HG02938 (cell line): ENCODE results near the gene OR2T4.

Experiments
- ATAC-seq: cut with Tn5 transposase; IDR thresholded peaks from one replicate; pipeline ENCODE4 v1.9.1; 2021; ENCODE audit warnings: mild to moderate bottlenecking, moderate library complexity; ENCODE audit not compliant: unreplicated experiment

OR2T4 gene, protein sequence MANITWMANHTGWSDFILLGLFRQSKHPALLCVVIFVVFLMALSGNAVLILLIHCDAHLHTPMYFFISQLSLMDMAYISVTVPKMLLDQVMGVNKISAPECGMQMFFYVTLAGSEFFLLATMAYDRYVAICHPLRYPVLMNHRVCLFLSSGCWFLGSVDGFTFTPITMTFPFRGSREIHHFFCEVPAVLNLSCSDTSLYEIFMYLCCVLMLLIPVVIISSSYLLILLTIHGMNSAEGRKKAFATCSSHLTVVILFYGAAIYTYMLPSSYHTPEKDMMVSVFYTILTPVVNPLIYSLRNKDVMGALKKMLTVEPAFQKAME

DNA sequence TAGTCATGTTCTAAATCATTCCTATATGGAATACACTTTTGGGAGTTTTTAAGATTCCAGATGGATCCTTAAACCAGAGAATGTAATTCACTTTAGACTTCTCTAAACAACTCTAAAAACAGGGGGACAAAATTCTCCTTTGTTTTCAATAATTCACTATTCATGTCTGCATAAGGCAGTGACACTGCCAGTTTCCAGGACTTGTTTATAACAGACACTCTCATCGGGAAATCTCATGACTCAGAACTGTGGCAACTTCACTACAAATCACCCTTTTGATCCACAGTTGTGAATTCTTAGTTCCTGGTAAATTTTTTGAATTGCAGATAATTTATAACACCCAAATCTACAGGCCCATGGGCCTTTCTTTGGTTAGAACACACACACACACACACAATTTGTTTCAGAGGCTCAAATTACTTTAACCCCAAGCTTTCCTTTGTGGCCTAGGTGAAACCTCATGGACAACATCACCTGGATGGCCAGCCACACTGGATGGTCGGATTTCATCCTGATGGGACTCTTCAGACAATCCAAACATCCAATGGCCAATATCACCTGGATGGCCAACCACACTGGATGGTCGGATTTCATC, at the start of gene OR2T4:
OR2T4 (plus strand) TSS at position 545 of the 595 bp plus-strand sequence; CDS start at position 545, 0 bp downstream.
- ATAC-seq, result no peak

DNA sequence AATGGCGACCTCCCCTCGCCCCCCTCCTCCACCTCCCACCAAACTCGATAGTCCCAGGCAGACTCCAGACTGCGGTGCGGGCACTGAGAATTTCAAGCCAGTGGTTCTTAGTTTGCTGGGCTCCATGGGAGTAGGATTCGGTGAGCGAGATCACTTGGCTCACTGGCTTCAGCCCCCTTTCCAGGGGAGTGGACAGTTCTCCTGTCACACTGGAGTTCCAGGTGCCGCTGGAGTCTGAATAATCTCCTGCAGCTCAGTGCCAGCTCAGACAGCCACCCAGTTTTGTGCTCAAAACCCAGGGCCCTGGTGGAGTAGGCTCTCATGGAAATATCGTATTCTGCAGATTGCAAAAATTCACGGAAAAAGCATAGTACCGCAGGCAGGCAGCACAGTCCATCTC, 44.7 kb upstream of the OR2T4 start:
- no peak for ATAC-seq

DNA sequence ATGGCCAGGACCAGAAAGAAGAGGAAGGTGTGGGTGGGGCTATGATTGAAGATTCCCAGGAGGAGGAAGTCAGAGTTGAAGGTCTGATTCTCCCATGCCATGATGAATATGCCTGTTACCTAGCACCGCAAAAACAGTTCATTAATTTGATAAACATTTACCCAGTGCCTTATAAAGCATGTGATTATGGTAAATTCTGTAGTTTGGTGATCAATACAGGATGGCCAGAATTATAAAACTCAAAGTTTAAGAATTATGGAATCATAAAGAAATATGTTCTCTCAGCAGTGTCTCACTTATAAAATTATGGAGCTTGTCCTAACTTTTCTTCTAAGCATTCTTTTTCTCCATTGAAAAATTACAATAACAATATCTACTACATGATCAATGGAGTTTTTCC, 37.0 kb upstream of the OR2T4 start, which contains the start of gene OR2M7:
OR2M7 (minus strand) TSS at position 101 of the 400 bp plus-strand sequence; CDS start at position 101, 0 bp downstream.
- ATAC-seq, result no peak

DNA sequence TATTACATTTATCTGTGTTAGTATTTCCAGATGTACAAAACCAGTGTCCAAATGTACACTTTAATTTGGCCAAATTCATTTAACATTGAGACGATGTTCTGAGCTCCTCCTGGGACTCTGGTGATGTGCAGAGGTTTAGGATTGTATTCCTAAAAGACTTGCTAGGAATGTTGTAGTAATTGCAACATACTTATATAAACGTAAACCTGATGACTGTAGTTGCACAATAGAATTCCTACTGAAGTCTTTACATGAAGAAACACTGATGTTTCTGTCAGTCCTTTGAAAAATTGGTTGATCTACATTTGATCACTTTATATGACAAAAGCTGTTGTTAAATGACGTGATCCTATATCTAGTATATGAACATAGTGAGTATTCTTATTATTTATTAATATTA, 18.0 kb upstream of the OR2T4 start:
- ATAC-seq, result no peak

DNA sequence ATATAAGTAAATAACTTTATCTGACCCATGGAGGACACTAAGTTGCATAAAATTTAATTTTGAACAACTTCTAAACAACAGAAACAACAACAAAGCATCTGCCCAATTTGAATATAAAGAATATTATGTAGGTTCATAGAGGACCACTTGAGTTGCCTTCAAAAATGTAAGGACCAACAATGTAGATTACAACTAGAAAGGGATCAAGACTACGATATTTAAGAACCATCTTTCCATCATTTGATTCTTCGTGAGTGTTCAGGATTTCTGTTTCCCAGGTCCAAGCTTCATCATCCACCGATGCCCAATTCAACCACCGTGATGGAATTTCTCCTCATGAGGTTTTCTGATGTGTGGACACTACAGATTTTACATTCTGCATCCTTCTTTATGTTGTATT, 13.0 kb upstream of the OR2T4 start, which contains the start of gene OR14C36:
OR14C36 (plus strand) TSS at position 301 of the 400 bp plus-strand sequence; CDS start at position 301, 0 bp downstream.
- no peak for ATAC-seq

DNA sequence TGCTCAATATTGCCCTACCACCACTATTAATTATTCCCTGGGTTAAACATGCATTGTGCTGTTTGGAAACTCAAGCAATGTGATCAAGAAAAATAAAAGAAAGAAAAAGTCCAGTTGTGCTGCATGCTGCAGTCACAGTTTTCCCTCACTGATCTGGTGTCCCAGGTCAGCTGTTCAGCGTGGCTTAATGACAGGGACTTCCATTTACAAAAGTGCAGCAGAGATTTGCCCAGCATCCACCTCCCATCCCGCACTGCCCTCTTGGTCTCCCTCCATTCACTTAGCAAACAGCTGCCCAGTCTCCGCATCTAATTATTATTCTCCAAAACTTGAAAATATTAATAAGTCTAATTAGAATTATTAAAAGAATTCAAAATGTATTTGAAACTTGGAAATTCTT, 2.0 kb upstream of the OR2T4 start:
- no peak for ATAC-seq

DNA sequence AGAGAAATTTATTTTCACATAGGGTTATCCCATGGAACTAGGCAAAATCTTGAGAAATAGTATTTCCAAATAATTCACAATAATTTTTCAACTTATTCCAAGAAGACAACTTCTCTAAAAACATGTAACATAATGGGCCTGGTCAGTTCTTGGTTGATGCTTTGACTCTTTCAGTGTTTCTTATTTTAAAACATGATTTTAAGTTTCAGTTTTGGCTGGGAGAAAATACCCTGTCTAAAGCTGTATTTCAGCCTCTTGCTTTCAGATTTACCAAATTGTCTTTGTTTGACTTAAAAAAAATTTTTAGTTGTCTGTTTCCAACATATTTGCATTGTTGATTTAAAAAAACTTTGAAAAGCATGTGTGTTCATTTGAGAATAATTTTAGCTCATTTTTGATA, 5.1 kb downstream of the OR2T4 start:
- no peak for ATAC-seq

DNA sequence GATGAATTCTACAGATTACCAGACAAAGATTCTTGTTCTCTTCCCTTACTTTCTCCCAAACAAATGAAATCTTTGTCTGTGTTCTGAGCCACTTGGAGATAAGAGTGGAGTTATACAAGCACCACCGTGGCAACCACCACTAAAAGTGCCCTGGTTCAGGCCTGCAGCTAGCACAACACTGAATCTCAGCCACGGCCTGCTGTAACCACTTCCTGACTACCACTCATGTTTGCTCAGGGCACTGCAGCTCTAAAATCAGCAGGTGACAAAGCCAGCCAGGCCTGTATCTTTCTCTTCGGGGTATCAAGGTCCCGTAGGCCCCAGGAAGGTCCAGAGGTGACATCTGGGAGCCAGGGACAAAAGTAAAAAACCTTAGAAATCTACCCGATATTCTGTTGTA, 10.9 kb downstream of the OR2T4 start:
- no peak for ATAC-seq

DNA sequence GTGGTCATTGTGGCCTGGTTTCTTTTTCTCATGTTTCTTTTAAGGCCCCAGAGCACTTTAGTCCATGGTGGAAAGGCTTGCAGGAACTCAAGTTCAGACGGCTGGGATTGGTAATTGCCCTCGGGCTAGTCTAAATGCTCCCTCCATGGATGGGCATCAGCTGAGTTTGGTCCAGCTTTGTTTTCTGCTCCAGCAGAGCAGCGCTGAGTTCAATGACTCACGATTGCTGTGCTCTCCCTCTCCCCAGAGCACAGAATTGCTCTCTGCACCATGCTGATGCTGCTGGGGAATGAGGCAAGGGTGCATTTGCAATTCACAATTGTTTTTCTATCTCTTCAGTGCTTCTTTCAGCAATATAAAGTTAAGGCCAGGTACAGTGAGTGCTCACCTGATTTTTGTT, 12.3 kb downstream of the OR2T4 start:
- ATAC-seq, result no peak

DNA sequence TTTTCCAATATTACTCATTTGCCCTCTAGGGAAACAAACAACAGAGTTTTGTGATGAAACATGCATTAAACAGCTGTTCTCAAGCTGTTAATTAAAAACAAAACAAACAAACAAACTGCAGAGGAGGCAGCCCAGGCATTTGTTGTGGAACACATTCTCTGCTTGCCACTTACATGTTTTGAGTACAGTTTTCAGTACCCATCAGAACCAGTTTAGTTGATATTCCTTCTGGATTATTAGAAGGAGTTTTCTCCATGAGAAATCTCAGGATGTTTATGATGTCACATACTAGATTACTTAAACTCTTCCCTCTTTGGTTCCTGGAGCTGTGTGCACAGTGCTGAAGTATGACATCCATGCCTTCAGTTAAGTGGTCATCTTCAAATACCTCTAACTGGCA, 14.0 kb downstream of the OR2T4 start, which contains the start of gene OR2T6:
OR2T6 (plus strand) TSS at position 301 of the 400 bp plus-strand sequence. CDS start 11,863 bp downstream, outside the sequence.
- ATAC-seq, result no peak

DNA sequence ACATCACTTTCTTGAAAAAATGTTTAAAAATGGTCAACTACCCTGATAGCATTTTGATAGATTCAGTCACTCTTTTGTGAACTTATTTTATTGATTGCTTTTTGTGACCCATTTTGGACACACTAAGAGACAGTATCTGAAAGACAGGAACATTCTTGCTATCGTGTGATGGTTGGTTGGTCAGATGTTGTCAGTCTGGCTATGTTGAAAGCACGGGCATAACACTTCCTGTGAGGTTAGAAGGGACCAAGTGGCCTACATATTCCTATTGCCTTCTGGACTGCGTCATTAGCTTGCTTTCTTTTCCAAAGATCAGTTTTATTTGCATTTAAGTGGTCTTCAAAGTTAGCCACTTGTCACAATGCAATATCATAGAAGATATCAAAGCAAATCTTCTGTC, 15.5 kb downstream of the OR2T4 start:
- ATAC-seq, result no peak

DNA sequence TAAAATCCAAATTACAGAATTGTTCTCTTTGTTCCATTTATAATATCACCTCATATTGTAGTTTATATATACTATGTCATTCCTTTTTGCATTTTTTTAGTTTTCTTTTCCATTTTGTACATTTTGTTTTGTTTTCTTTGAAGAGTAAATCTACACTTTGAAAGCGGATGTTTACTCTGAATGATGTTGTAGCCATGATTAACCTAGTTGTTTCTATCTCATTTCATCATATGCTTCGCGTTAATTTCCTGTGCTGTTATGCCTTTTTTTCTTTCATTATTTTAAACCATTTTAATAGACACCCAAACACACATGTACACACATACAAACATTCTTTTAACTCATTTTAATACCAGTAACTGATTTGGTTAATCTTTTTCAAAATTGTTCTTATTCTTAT, 19.4 kb downstream of the OR2T4 start:
- ATAC-seq, result no peak

DNA sequence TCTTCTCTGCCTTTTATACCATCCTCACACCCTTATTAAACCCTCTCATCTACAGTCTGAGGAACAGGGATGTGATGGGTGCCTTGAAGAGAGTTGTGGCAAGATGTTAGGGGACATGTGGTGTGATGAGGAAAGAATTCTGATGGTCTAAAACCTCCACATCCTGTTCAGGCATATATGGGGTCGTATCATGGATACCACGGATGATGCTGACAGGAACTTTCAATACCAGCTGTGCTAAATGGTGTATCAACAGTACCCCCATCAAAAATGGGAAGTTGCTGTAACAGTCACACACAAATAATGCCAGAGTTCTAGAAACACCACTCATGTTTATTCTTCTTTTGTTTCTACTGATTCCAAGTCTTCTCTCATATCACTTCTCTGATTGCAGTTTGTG, 27.0 kb downstream of the OR2T4 start:
- ATAC-seq, result no peak

DNA sequence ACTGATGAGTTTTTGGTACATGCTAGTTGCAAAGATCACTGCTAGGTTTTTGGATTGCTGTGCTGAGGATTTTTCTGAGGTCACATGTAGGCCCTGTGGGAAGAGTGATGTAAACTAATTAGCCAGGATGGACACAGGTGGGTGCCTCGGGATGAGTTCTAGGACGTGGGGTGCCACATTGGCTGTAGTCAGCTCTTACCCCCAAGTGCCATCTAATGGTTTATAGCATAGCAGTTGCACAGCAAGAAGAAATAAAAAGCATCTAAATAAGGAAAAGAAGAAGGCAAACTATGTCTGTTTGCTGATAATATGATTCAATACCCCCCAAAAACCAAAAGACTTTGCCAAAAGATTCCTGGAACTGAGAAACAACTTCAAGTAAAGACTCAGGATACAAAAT, 31.6 kb downstream of the OR2T4 start:
- no peak for ATAC-seq

DNA sequence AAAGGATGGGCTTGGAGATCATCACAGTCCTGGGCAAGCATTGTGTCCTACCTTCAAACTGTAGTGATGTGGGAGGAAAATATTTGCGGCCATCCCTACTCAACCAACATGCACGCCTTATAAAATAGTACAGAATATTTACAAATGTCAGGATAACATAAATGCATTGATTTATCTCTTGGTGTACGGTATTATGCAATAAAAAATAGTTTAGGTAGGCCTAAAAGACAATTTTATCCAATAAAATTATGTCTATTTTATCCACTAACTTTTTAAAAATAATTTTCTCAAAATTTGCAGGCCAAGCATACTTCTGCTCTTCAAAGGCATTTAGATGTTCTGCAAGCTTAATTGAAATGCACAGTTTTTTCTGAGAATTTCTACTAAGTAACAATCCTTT, 41.3 kb downstream of the OR2T4 start, which contains the start of gene OR2T1:
OR2T1 (plus strand) TSS at position 301 of the 400 bp plus-strand sequence. CDS start 3,100 bp downstream, outside the sequence.
- no peak for ATAC-seq

DNA sequence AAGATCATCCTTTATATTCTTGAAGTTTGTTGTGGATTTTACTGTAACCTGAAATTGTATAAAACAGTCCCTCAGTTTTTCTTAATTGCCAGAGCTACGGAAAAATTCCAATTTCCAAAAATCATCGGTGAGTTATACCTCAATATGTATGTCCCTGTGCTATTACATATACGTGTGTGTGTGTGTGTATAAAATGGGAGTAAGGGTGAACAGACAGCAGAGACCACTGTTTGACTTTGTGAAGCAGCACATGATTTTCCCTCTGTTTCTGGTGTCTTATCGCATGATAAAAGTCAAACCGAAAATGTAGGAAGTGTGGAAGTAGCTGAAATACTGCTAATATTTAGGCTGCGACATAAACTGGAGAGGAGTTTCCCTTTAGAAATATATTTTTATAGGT, 42.6 kb downstream of the OR2T4 start:
- no peak for ATAC-seq

DNA sequence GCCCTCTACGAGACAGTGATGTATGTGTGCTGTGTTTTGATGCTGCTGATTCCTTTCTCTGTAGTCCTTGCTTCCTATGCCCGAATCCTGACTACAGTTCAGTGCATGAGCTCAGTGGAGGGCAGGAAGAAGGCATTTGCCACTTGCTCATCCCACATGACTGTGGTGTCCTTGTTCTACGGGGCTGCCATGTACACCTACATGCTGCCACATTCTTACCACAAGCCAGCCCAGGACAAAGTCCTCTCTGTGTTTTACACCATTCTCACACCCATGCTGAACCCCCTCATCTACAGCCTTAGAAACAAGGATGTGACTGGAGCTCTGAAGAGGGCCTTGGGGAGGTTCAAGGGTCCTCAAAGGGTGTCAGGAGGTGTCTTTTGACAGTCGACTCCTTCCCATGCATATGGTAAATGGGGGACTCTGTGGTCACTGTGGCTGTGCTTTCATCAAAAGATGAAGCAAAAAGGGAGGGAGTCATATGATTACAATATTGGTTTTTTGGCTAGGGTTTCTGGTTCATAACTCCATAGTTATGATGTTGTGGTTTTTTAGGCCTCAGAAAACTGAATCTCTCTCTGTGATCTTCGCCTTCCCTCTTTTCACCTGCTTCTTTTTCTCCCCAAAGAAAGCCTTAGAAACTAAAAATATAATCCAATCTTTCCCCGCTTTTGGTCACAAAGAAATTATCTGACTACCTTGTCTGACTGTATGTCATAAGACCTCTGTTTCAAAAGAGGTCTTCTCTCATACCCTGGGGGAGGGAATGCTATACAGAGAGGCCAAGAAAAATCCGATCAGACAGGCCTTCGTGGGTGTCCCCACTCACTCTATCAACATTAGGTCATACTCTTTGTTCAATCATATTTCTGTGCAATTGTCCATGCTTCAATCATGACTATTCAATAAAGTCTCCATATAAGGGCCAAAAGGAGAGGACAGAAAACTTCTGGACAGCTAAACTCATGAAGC, 45.5 kb downstream of the OR2T4 start:
- no peak for ATAC-seq
